BJ (cell line): ENCODE data around the gene EYA2. TPM values are rescaled to one million over a fixed set of nuclear protein-coding genes. Genes with fewer than 3 reads are reported as not detected.

Source experiments
- CTCF ChIA-PET: fragments of 350-600 bp; formaldehyde crosslinking; extraction: SDS; loops from one replicate; lab custom pipeline; 2021; ENCODE audit warnings: antibody characterized with exemption, inconsistent platforms; lab: Yijun Ruan, JAX
- POLR2A ChIA-PET: fragments of 300-600 bp; sonication (Branson Sonifier 250); formaldehyde crosslinking; extraction: SDS; loops from one replicate; lab custom pipeline; 2021; ENCODE audit warnings: antibody characterized with exemption; lab: Charles Lee
- DNase-seq: peaks from one replicate; pipeline ENCODE4 v3.0.0-alpha.2; 2011; ENCODE audit warnings: low read depth
- H3K27me3 ChIP-seq: 2 replicates; pipeline ENCODE4 v1.6.0; 2011; ENCODE audit warnings: low read length; ENCODE audit not compliant: control insufficient read depth, insufficient read depth
- H3K36me3 ChIP-seq: 2 replicates; pipeline ENCODE4 v1.5.1; 2011; ENCODE audit warnings: low read length; ENCODE audit not compliant: control insufficient read depth, insufficient read depth
- H3K4me3 ChIP-seq: 2 replicates; pipeline ENCODE4 v1.5.1; 2011; ENCODE audit warnings: low read depth, mild to moderate bottlenecking, control low read depth, low read length
- polyA plus RNA-seq: library from polyadenylated mRNA; depleted of rRNA; stranded (reverse); fragments of >200 nt; gene quantifications from 2 replicates; pipeline ENCODE4 v1.2.3, GENCODE V29; 2011
- TF ChIP-seq, protein P1 (sequence below): IDR thresholded peaks from 2 replicates; pipeline ENCODE4 v1.5.1; 2011; ENCODE audit warnings: low read depth, mild to moderate bottlenecking, control low read depth, inconsistent platforms, low read length, moderate library complexity; ENCODE audit not compliant: insufficient read depth

Gene EYA2
- polyA plus RNA-seq, 1 experiment: 1.5 TPM

GRCh38 chr20:46974669-46975434, 80.2 kb downstream of the EYA2 start:
- Histone ChIP-seq H3K4me3 (no peak overlapping the region), H3K36me3 (no peaks in the 10 kb centered on the region), H3K27me3 (peaks cover 1% of the 10 kb centered on the region)
- POLR2A ChIA-PET: no interaction called here
- TF ChIP-seq, protein P1, sequence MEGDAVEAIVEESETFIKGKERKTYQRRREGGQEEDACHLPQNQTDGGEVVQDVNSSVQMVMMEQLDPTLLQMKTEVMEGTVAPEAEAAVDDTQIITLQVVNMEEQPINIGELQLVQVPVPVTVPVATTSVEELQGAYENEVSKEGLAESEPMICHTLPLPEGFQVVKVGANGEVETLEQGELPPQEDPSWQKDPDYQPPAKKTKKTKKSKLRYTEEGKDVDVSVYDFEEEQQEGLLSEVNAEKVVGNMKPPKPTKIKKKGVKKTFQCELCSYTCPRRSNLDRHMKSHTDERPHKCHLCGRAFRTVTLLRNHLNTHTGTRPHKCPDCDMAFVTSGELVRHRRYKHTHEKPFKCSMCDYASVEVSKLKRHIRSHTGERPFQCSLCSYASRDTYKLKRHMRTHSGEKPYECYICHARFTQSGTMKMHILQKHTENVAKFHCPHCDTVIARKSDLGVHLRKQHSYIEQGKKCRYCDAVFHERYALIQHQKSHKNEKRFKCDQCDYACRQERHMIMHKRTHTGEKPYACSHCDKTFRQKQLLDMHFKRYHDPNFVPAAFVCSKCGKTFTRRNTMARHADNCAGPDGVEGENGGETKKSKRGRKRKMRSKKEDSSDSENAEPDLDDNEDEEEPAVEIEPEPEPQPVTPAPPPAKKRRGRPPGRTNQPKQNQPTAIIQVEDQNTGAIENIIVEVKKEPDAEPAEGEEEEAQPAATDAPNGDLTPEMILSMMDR: no peak
- CTCF ChIA-PET: no interaction called here
- DNase-seq: no peak

- ChIA-PET POLR2A (no interaction called here), CTCF (interaction anchor here (1.1 kb wide), 1 partner anchor 22 kb away, joined by 3 read pairs; no protein-coding TSS in a partner anchor)
- no peak for DNase-seq
- TF ChIP-seq, protein P1: no peak
- H3K27me3 ChIP-seq: peaks cover 1% of the 10 kb centered on the region
- no peaks in the 10 kb centered on the region for H3K36me3 ChIP-seq
- H3K4me3 ChIP-seq: no peak overlapping the region
Measured at GRCh38 chr20:46975976-46976375, 81.3 kb downstream of the EYA2 start.

GRCh38 chr20:46977204-46977603, 82.6 kb downstream of the EYA2 start:
- TF ChIP-seq, protein P1: no peak
- Histone ChIP-seq H3K36me3 (no peaks in the 10 kb centered on the region), H3K27me3 (peaks cover 1% of the 10 kb centered on the region), H3K4me3 (no peak overlapping the region)
- POLR2A ChIA-PET: no interaction called here
- CTCF ChIA-PET: no interaction called here
- no peak for DNase-seq

GRCh38 chr20:46977909-46978588, 83.4 kb downstream of the EYA2 start:
- ChIA-PET POLR2A (no interaction called here), CTCF (no interaction called here)
- H3K4me3 ChIP-seq: no peak overlapping the region
- no peak for DNase-seq
- H3K27me3 ChIP-seq: peaks cover 1% of the 10 kb centered on the region
- TF ChIP-seq, protein P1: no peak
- no peaks in the 10 kb centered on the region for H3K36me3 ChIP-seq

- no peak overlapping the region for H3K4me3 ChIP-seq
- H3K36me3 ChIP-seq: no peaks in the 10 kb centered on the region
- ChIA-PET POLR2A (no interaction called here), CTCF (interaction anchor here (0.7 kb wide), 1 partner anchor 45 kb away, joined by 3 read pairs; no protein-coding TSS in a partner anchor)
- TF ChIP-seq, protein P1: no peak
- peaks cover 1% of the 10 kb centered on the region for H3K27me3 ChIP-seq
- DNase-seq: no peak
Measured at GRCh38 chr20:46978951-46979491, 84.4 kb downstream of the EYA2 start.
